Activated T-helper 1 cell treated with Interleukin-2 at 50 U/mL for 16 hours (primary cell): Measurements from ENCODE around the gene BAHCC1.

Experiments
- DNase-seq: peaks from one replicate; pipeline ENCODE4 v3.0.0-alpha.2; 2020; ENCODE audit warnings: low read depth

Gene BAHCC1

GRCh38 chr17:81443269-81443668 is 48.0 kb downstream of the BAHCC1 start:
- no peak for DNase-seq

- no peak for DNase-seq
Observed at GRCh38 chr17:81444610-81445339, 49.5 kb downstream of the BAHCC1 start.

- no peak for DNase-seq
Observed at GRCh38 chr17:81445642-81446503, 50.6 kb downstream of the BAHCC1 start.

DNA sequence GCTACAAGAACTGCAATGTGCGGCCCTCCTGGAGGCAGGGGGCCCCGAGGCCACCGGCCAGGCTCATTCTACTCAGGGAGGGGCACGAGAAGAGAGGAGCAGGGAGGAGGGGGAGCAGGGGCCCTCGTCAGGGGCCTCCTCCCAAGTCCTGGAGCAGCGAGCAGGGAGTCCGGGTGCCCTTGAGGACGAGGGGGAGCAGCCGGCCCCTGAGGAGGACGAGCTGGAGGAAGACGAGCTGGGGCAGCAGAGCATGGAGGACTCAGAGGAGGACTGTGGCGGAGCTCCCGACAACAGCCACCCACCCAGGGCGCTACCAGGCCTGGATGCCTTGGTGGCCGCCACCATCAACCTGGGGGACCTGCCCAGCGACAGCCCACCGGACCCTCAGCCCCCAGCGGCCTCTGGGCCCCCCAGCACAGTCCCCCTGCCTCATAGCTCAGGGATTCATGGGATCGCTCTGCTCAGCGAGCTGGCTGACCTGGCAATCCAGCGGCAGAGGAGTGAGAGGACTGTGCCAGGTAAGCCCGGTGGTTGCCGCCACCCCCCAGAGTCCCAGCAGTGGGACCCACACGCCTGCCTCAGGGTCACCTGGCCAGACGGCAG is 52.2 kb downstream of the BAHCC1 start:
- no peak for DNase-seq

GRCh38 chr17:81448442-81448841 is 53.2 kb downstream of the BAHCC1 start:
- no peak for DNase-seq

GRCh38 chr17:81448950-81449349 is 53.7 kb downstream of the BAHCC1 start:
- no peak for DNase-seq

DNA sequence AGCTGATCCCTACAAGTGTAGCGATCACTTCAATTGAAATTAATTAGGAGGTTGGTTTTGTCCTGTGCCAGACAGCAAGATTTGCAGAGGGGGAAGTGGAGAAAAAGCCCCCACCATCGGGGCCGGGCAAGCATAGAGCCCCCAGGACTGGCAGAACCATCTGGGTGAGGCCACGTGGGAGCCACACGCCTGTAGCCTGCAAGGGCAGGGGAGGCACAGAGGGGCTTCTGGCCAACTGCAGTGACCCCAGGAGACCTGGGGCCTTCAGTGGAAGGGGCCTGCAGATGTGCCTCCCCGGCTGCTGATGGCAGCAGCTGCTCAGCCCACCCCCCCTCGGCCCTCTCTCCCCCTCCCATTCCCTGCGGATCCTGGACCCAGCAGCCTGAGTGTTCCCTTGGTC is 54.1 kb downstream of the BAHCC1 start:
- no peak for DNase-seq

GRCh38 chr17:81451823-81452222 is 56.6 kb downstream of the BAHCC1 start:
- DNase-seq = no peak

DNA sequence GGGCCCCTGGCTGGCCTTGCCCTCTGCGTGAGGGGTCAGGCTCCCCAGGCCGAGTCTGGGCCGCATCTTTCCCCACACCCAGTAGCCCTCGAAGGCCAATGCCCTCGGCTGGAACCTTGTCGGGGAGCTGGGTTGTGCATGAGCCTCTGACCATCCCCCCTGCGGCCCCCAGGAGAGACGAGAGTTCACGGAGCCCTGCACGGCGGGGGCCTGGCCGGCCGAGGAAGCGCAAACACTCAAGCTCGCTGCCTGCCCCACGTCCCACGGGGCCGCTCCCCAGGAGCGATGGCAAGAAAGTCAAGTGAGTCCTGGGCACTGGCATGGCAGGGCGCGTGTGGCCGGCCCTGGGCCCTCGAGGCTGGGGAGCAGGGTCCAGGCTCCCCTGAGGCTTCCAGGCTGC is 57.3 kb downstream of the BAHCC1 start:
- DNase-seq = no peak

DNA sequence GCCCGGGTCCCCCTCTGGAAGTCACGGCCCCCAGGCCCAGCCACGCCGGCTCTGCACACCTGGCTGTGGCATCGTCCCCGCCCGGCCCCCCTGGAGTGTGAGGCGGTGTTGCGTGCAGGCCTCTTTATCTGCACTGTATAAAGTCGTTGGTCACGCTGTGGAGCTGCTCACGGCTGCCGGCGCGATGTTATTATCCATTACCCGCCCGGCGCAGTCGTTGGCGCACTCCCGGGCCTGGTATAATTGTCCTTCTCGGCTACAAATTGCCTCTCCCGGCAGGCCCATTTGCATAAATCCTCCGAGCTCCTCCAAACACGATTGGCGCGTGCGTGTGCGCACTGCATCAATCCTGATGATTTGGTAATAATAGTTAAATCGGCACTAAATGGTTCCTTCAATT is 57.8 kb downstream of the BAHCC1 start:
- no peak for DNase-seq

GRCh38 chr17:81453712-81454111 is 58.5 kb downstream of the BAHCC1 start:
- DNase-seq = no peak

GRCh38 chr17:81454473-81454872 is 59.2 kb downstream of the BAHCC1 start:
- DNase-seq = no peak

- DNase-seq = no peak
Observed at GRCh38 chr17:81455387-81455786, 60.1 kb downstream of the BAHCC1 start.

DNA sequence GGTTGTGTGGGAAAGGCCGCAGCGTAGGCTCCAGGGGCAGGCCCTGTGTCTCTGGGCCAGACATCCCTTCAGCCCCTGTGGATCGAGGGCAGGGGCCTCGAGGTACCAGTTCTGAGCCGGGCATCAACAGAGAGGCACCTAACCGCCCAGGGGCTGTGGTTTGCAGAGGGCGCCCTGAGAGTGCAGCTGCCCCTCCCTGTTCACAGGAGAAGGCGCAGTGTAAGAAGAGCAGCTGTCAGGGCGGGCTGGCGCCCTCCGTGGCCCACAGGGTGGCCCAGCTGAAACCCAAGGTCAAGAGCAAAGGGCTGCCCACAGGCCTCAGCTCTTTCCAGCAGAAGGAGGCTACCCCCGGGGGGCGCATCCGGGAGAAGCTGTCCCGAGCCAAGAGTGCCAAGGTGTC is 60.8 kb downstream of the BAHCC1 start:
- no peak for DNase-seq

- DNase-seq = no peak
Observed at GRCh38 chr17:81456798-81457197, 61.5 kb downstream of the BAHCC1 start.

DNA sequence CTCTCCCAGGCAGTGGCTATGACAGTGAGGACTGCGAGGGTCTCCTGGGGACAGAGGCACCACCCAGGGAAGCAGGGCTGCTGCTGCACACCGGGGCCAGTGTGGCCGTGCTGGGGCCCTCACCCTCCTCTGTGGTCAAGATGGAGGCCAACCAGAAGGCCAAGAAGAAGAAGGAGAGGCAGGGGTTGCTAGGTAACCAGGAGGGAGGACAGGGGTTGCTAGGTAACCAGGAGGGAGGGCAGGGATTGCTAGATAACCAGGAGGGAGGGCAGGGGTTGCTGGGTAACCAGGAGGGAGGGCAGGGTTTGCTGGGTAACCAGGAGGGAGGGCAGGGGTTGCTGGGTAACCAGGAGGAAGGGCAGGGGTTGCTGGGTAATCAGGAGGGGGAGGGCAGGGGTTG is 62.1 kb downstream of the BAHCC1 start:
- no peak for DNase-seq

GRCh38 chr17:81457917-81458555 is 62.8 kb downstream of the BAHCC1 start:
- no peak for DNase-seq

- DNase-seq = no peak
Observed at GRCh38 chr17:81458628-81459027, 63.4 kb downstream of the BAHCC1 start.

DNA sequence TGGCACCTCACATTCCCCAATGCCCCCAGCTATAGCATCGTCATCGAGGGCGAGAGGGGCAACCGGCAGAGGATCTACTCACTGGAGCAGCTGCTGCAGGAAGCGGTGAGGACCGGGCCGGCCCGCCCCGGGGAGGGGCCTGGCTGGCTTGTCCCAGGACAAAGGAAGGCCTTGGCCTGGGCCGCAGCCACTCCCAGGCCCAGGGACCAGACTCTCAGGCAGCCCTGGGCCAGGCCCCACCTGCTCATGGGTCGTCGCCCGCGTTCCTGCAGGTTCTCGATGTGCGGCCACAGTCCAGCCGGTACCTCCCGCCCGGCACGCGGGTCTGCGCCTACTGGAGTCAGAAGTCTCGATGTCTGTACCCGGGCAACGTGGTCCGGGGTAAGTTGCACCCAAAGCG is 64.0 kb downstream of the BAHCC1 start:
- DNase-seq = no peak

- no peak for DNase-seq
Observed at GRCh38 chr17:81459864-81460263, 64.6 kb downstream of the BAHCC1 start.

GRCh38 chr17:81460856-81461460 is 65.7 kb downstream of the BAHCC1 start:
- DNase-seq = no peak
